Adrenal gland (tissue), 5 donors: ENCODE results near the gene VANGL2.

ENCODE experiments used
- POLR2A ChIP-seq, 2 donors: fragments of 450-650 bp; IDR thresholded peaks; one replicate each; pipeline ENCODE4 v1.6.1; 2017; ENCODE audit warnings: antibody characterized with exemption in 2 of 2, mild to moderate bottlenecking in 2 of 2, moderate library complexity in 1 of 2
- TF ChIP-seq, protein P1 (sequence below), 6 experiments: fragments of 450-650 bp in 4 of 6; fragments of 200-600 bp in 2 of 6; sonication (generic) in 1 of 6; IDR thresholded peaks; 1 replicate in 5 of 6; 2 replicates in 1 of 6; pipeline versions ENCODE4 v1.5.1 to v1.8.0; 2016 to 2021; ENCODE audit warnings: antibody characterized with exemption in 6 of 6, mild to moderate bottlenecking in 2 of 6, moderate library complexity in 1 of 6
- donor health status: DM: no; HTN: no; CAD: no.

DNA sequence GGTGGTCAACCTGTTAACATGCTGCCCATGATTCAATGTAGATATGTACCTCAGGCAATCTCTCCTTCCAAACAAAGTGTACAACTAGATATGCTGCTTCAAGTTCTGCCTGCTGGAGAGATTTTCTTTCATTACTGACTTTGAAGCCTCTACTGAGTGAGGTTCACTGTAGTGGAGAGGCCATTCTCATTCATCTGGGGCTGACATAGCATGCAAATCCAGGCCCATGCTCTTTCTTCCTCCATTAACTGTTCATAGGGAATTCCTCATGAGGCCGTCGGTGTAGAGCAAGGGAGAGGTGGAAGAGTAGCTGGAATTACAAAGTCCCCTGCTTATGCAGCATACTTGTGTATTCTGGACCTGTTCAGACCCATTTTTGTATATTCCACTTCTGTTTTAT lies 38.6 kb downstream of the VANGL2 start:
- TF ChIP-seq, protein P1, sequence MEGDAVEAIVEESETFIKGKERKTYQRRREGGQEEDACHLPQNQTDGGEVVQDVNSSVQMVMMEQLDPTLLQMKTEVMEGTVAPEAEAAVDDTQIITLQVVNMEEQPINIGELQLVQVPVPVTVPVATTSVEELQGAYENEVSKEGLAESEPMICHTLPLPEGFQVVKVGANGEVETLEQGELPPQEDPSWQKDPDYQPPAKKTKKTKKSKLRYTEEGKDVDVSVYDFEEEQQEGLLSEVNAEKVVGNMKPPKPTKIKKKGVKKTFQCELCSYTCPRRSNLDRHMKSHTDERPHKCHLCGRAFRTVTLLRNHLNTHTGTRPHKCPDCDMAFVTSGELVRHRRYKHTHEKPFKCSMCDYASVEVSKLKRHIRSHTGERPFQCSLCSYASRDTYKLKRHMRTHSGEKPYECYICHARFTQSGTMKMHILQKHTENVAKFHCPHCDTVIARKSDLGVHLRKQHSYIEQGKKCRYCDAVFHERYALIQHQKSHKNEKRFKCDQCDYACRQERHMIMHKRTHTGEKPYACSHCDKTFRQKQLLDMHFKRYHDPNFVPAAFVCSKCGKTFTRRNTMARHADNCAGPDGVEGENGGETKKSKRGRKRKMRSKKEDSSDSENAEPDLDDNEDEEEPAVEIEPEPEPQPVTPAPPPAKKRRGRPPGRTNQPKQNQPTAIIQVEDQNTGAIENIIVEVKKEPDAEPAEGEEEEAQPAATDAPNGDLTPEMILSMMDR (IDR thresholded peaks at IDR 0.05) = no peak
- no peak for TF ChIP-seq POLR2A (IDR thresholded peaks at IDR 0.05)
